GM12878 (cell line): ENCODE results near the gene PRRT3.

Experiments used
- CREB1 ChIP-seq: IDR thresholded peaks from 2 replicates; pipeline ENCODE4 v1.6.1; 2012; ENCODE audit warnings: low read depth, mild to moderate bottlenecking, inconsistent platforms
- CTCF ChIP-seq, 3 experiments: IDR thresholded peaks in 2 of 3; conservative IDR thresholded peaks in 1 of 3; 2 replicates each; pipeline ENCODE4 v1.5.1; 2011; ENCODE audit warnings: low read depth in 3 of 3, low read length in 3 of 3, mild to moderate bottlenecking in 3 of 3, control low read depth in 2 of 3, moderate library complexity in 2 of 3, inconsistent platforms in 1 of 3, mixed read lengths in 1 of 3; ENCODE audit not compliant: control insufficient read depth in 2 of 3, insufficient read depth in 1 of 3; ENCODE audit errors: extremely low read depth in 1 of 3
- EZH2 ChIP-seq: IDR thresholded peaks from 2 replicates; pipeline ENCODE4 v1.6.1; 2012; ENCODE audit warnings: low read depth, mild to moderate bottlenecking, control low read depth, inconsistent platforms, low read length, borderline replicate concordance; ENCODE audit not compliant: control insufficient read depth
- FOXK2 ChIP-seq: fragments of 450-650 bp; IDR thresholded peaks from 2 replicates; pipeline ENCODE4 v1.6.1; 2017; ENCODE audit warnings: mild to moderate bottlenecking, moderate library complexity
- GABPA ChIP-seq: IDR thresholded peaks from 2 replicates; pipeline ENCODE4 v1.6.1; 2014; ENCODE audit warnings: antibody characterized with exemption, low read depth, mild to moderate bottlenecking, inconsistent platforms
- HCFC1 ChIP-seq: fragments of 150-350 bp; IDR thresholded peaks from 2 replicates; pipeline ENCODE4 v1.6.1; 2014; ENCODE audit warnings: low read length
- KDM1A ChIP-seq: fragments of 200-600 bp; sonication (generic); IDR thresholded peaks from 2 replicates; pipeline ENCODE4 v1.6.1; 2016; ENCODE audit warnings: borderline replicate concordance
- POLR2A ChIP-seq: IDR thresholded peaks from 2 replicates; pipeline ENCODE4 v1.6.1; 2011; ENCODE audit warnings: low read depth, mild to moderate bottlenecking, low read length
- POLR2AphosphoS5 ChIP-seq: IDR thresholded peaks from 2 replicates; pipeline ENCODE4 v1.6.1; 2011; ENCODE audit warnings: mild to moderate bottlenecking, low read length, inconsistent platforms
- RELA ChIP-seq: fragments of 450-650 bp; IDR thresholded peaks from 2 replicates; pipeline ENCODE4 v1.8.0; 2014; ENCODE audit warnings: borderline replicate concordance; ENCODE audit not compliant: partially characterized antibody
- SP1 ChIP-seq: IDR thresholded peaks from one replicate; pipeline ENCODE4 v1.6.1; 2011; ENCODE audit warnings: low read depth, low read length
- USF2 ChIP-seq: IDR thresholded peaks from 2 replicates; pipeline ENCODE4 v1.6.1; 2011; ENCODE audit warnings: low read depth, low read length, improper control_type of control experiment, borderline replicate concordance
- TF ChIP-seq, protein P1 (sequence below): fragments of 450-650 bp; formaldehyde crosslinking; IDR thresholded peaks from 2 replicates; pipeline ENCODE4 v1.5.0; 2022; ENCODE audit warnings: mild to moderate bottlenecking, missing genetic modification characterization

- no peak for TF ChIP-seq EZH2
- TF ChIP-seq CTCF (IDR thresholded peaks at IDR 0.05 in 2 of 3, conservative IDR thresholded peaks at IDR 0.05 in 1 of 3; ENCODE audit: control insufficient read depth in 2 of 3, extremely low read depth in 1 of 3, insufficient read depth in 1 of 3, low read depth in 3 of 3, low read length in 3 of 3) = no peak
- TF ChIP-seq, protein P1, sequence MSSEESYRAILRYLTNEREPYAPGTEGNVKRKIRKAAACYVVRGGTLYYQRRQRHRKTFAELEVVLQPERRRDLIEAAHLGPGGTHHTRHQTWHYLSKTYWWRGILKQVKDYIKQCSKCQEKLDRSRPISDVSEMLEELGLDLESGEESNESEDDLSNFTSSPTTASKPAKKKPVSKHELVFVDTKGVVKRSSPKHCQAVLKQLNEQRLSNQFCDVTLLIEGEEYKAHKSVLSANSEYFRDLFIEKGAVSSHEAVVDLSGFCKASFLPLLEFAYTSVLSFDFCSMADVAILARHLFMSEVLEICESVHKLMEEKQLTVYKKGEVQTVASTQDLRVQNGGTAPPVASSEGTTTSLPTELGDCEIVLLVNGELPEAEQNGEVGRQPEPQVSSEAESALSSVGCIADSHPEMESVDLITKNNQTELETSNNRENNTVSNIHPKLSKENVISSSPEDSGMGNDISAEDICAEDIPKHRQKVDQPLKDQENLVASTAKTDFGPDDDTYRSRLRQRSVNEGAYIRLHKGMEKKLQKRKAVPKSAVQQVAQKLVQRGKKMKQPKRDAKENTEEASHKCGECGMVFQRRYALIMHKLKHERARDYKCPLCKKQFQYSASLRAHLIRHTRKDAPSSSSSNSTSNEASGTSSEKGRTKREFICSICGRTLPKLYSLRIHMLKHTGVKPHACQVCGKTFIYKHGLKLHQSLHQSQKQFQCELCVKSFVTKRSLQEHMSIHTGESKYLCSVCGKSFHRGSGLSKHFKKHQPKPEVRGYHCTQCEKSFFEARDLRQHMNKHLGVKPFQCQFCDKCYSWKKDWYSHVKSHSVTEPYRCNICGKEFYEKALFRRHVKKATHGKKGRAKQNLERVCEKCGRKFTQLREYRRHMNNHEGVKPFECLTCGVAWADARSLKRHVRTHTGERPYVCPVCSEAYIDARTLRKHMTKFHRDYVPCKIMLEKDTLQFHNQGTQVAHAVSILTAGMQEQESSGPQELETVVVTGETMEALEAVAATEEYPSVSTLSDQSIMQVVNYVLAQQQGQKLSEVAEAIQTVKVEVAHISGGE (CRISPR knock-in tag) = no peak
- no peak for TF ChIP-seq FOXK2
- no peak for TF ChIP-seq SP1
- no peak for TF ChIP-seq USF2
- no peak for TF ChIP-seq HCFC1
- TF ChIP-seq POLR2A = no peak
- no peak for TF ChIP-seq KDM1A
- TF ChIP-seq RELA = no peak
- TF ChIP-seq CREB1 = no peak
- TF ChIP-seq POLR2AphosphoS5 = no peak
- no peak for TF ChIP-seq GABPA
Observed at GRCh38 chr3:9913601-9914000, 38.6 kb downstream of the PRRT3 start.
